Glutamatergic neuron (in vitro differentiated cells): ENCODE measurements around the gene NSD1. TPM values are rescaled to one million over a fixed set of nuclear protein-coding genes. Genes with fewer than 3 reads are reported as not detected.

Experiments
- DNase-seq: peaks from one replicate; pipeline ENCODE4 v3.0.0; 2022
- H3K27ac Mint-ChIP-seq: one replicate; pipeline ENCODE4 v1.8.0; 2020; ENCODE audit warnings: mild to moderate bottlenecking, mixed read lengths, inconsistent platforms; ENCODE audit not compliant: unreplicated experiment
- H3K27me3 Mint-ChIP-seq: one replicate; pipeline ENCODE4 v1.8.0; 2020; ENCODE audit warnings: mild to moderate bottlenecking, moderate library complexity, mixed read lengths, inconsistent platforms; ENCODE audit not compliant: unreplicated experiment
- H3K36me3 Mint-ChIP-seq: one replicate; pipeline ENCODE4 v1.8.0; 2020; ENCODE audit warnings: mild to moderate bottlenecking, mixed read lengths, inconsistent platforms; ENCODE audit not compliant: unreplicated experiment
- H3K4me1 Mint-ChIP-seq: one replicate; pipeline ENCODE4 v1.8.0; 2020; ENCODE audit warnings: mild to moderate bottlenecking, low read depth, mixed read lengths, inconsistent platforms; ENCODE audit not compliant: unreplicated experiment
- H3K4me3 Mint-ChIP-seq: one replicate; pipeline ENCODE4 v1.8.0; 2020; ENCODE audit warnings: mild to moderate bottlenecking, mixed read lengths, inconsistent platforms; ENCODE audit not compliant: unreplicated experiment
- H3K9me3 Mint-ChIP-seq: one replicate; pipeline ENCODE4 v1.8.0; 2020; ENCODE audit warnings: mild to moderate bottlenecking, moderate library complexity, mixed read lengths, inconsistent platforms; ENCODE audit not compliant: unreplicated experiment
- CTCF ChIP-seq: fragments of 200-600 bp; sonication (generic); IDR thresholded peaks from one replicate; pipeline ENCODE4 v1.5.0; 2021; ENCODE audit not compliant: partially characterized antibody, unreplicated experiment
- total RNA-seq: library from RNA; stranded (reverse); fragmentation: NEBNext Ultra II Directional; extraction: Animal tissue kit (Norgen Biotek cat#: 25700); gene quantifications from one replicate; pipeline ENCODE4 v1.2.1, GENCODE V29; 2021; ENCODE audit not compliant: unreplicated experiment

Gene NSD1
- total RNA-seq, 1 donor from 2014 or later, result 151 TPM

- Mint-ChIP-seq H3K36me3 (peaks cover 3% of the 10 kb centered on the region), H3K27ac (peak overlapping the region; percentile 38), H3K4me1 (peaks cover 21% of the 10 kb centered on the region), H3K27me3 (peaks cover 29% of the 10 kb centered on the region), H3K9me3 (peaks cover 11% of the 10 kb centered on the region), H3K4me3 (no peak overlapping the region)
- DNase-seq, result no peak
- no peak for TF ChIP-seq CTCF
These were observed 166.8 kb downstream of the NSD1 start for GRCh38 chr5:177300236-177300880.

GRCh38 chr5:177300951-177301350 is 167.4 kb downstream of the NSD1 start:
- H3K9me3 Mint-ChIP-seq, result peaks cover 11% of the 10 kb centered on the region
- H3K4me1 Mint-ChIP-seq, result peaks cover 20% of the 10 kb centered on the region
- DNase-seq, result no peak
- no peak for TF ChIP-seq CTCF
- H3K27ac Mint-ChIP-seq, result no peak overlapping the region
- peak overlapping the region; percentile 20 for H3K4me3 Mint-ChIP-seq
- H3K27me3 Mint-ChIP-seq, result peaks cover 29% of the 10 kb centered on the region
- no peaks in the 10 kb centered on the region for H3K36me3 Mint-ChIP-seq

GRCh38 chr5:177301503-177302165 is 168.1 kb downstream of the NSD1 start:
- TF ChIP-seq CTCF, result no peak
- H3K27ac Mint-ChIP-seq, result no peak overlapping the region
- no peaks in the 10 kb centered on the region for H3K36me3 Mint-ChIP-seq
- peaks cover 20% of the 10 kb centered on the region for H3K4me1 Mint-ChIP-seq
- no peak for DNase-seq
- peaks cover 9% of the 10 kb centered on the region for H3K9me3 Mint-ChIP-seq
- H3K4me3 Mint-ChIP-seq, result peak overlapping the region; percentile 86
- peaks cover 28% of the 10 kb centered on the region for H3K27me3 Mint-ChIP-seq

GRCh38 chr5:177302354-177303110 is 169.0 kb downstream of the NSD1 start:
- no peaks in the 10 kb centered on the region for H3K36me3 Mint-ChIP-seq
- peaks cover 20% of the 10 kb centered on the region for H3K4me1 Mint-ChIP-seq

More at GRCh38 chr5:177302354-177303110, 169.0 kb downstream of the NSD1 start:
- no peak for TF ChIP-seq CTCF
- Mint-ChIP-seq H3K27ac (no peak overlapping the region), H3K4me3 (peak overlapping the region; percentile 86), H3K27me3 (peaks cover 26% of the 10 kb centered on the region), H3K9me3 (peaks cover 9% of the 10 kb centered on the region)
- DNase-seq, result no peak
